Ramos (cell line): Measurements from ENCODE around the gene SIAH1.
"Not testable (repeated sequence)": the region's sequence is repeated elsewhere in the genome, so short reads cannot be mapped to it uniquely, and the experiment has no call there.

Experiments used
- in situ Hi-C: fragments of 300-500 bp; cut with MboI; formaldehyde crosslinking; loops from one replicate; pipeline ENCODE4 v1.14.3; 2022; ENCODE audit warnings: low sequenced_read_pairs; ENCODE audit not compliant: unreplicated experiment

The SIAH1 gene

DNA sequence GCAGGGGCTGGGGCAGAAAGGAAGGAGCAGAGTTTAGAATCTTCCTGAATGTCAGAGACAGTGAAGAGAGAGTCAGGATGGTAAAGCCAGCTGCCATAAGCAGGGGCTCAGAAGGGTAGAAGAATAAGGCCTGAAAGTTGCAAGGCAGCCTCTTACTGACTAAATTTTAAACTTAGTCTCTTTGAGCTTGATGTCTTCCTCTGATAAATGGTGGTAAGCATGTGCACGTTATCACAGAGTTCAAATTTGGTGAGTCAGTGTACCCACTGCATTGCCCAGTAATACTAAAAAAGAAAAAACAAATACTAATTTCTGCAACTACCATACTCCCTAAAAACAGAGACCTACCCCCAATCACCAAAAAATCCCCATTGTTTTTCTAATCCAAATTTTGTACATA lies 45.2 kb downstream of the SIAH1 start:
- in situ Hi-C loops: no loop called here

DNA sequence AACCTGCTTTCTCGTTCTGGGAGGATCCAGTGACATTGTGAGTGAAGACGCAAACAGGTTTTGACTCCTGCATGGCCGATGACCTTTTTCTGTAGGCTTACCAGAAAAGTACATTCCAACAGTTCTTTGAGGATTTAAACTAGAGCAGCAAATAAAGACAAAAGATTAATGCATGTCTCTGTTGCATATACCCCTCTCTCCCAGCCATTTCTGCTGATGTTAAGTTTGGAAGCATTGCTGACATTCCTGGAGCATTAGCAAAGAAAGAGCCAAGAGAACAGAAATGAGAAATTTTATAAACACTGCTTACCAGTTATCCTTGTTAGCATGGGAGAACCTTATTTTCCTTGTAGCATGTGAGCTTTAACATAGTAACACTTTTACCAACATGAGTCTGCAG lies 49.3 kb downstream of the SIAH1 start:
- in situ Hi-C loops: no loop called here

DNA sequence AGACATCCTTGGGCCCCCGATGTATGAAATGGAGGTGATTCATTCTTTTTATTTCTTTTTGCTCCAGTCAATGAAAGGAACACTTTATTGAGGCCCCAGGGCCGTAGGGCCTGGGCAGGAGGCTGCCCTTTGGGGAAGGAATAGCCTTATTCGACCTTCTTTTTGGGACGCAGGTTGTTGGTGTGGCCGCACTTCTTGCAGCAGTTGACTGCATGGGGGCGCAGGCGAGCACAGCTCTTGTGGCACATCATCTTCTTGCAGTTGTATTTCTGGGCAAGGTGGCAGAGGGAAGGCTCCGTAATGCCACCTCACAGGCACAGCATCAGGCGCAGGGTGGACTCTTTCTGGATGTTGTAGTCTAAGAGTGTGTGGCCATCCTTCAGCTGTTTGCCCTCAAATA lies 50.9 kb downstream of the SIAH1 start:
- in situ Hi-C loops: no loop called here

DNA sequence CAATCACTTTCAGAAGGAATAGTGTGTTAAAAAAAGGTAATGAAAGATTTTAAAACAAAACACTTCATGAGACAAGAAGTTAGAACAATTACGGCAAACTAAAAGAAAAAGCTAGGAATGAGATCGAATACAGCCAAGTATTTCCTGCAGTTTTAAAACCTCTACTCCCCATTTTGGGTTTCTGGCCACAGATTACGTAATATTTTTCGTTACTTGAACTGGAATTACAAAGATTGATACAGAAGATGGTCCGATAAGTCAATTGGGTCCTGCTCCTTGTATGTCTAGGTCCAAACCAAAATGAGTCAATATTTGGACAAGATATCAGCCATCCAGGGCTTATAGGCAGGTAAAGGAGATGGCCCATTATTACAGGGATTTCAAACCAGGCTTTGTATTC lies 52.2 kb downstream of the SIAH1 start:
- in situ Hi-C loops: no loop called here

DNA sequence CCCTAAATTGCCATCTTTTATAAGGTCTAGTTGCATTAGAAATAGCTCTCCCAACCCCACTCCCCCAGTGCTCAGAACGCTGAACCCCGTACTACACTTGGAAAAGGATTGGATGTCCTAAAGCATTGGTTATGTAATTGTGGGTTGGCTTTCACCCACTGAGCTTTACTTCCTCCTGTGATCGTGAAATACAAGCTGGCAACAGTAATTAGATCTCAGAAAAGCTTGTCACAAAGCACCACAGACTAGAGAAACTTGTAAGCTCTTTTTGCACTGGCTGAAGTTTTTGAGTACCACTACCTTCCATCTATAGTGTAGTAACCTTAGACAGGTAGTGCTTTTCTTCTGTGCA lies 54.4 kb downstream of the SIAH1 start:
- in situ Hi-C loops: no loop called here

DNA sequence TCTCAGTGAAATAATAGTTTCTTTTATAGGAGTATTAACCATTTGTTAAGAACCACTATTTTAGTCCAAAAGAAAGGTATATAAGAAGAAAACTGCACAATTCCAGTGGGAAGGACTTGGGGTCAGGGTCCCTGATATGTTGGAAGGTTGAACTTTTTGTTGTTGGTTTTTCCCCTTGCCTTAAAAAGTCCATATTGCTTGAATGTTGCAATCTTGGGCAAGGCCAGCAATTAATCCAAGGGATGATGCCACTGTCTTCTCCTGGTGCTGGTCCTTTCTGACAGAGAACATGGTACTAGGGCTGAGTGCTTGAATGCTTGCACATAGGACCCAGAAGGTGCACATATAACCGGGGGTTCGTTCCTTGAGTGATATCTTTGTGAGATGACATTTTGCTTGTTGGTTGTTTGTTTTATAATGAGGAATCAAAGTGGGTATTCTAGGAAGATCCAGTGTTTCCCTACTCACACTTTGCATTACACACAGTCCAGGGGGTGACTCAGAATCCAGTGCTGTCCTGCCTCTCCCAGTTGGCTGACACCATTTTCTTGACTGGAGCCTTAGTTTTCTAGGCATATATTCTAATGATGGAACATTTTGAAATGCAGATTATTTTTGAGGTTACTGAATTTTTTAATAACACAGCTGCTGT lies 54.9 kb downstream of the SIAH1 start:
- in situ Hi-C loops: no loop called here

DNA sequence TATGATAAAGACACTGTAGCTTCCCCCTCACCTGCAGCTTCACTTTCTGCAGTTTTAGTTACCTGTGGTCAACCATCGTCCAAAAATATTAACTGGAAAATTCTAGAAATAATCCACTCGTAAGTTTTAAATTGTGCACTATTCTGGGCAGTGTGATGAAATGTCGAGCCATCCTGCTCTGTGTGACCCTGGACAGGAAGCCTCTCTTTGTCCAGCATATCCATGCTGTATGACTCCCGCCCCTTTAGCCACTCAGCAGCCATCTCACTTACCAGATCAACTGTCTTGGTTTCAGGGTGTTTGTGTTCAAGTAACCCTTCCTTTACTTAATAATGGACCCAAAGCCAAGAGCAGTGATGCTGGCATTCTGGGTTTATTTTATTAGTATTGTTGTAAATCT lies 56.1 kb downstream of the SIAH1 start:
- in situ Hi-C loops: no loop called here

DNA sequence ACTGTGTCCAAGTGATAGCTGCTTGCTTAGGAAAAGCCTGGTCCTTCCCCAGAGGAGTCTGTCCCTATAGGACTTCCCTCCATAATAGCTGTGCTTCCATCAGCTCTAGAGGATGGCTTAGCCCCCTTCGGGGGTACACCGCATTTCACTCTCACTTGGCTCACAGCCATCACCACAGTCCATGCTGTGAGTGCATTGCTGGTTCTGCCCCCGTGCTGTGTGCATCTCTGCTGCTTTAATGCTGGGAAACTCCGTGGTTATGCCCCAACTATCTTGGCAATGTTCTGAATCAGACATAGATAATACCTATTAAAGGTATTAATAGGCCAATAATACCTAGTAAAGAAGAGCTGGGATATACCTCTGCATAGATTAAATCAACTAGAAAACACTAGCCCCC lies 58.3 kb downstream of the SIAH1 start:
- in situ Hi-C loops: no loop called here

DNA sequence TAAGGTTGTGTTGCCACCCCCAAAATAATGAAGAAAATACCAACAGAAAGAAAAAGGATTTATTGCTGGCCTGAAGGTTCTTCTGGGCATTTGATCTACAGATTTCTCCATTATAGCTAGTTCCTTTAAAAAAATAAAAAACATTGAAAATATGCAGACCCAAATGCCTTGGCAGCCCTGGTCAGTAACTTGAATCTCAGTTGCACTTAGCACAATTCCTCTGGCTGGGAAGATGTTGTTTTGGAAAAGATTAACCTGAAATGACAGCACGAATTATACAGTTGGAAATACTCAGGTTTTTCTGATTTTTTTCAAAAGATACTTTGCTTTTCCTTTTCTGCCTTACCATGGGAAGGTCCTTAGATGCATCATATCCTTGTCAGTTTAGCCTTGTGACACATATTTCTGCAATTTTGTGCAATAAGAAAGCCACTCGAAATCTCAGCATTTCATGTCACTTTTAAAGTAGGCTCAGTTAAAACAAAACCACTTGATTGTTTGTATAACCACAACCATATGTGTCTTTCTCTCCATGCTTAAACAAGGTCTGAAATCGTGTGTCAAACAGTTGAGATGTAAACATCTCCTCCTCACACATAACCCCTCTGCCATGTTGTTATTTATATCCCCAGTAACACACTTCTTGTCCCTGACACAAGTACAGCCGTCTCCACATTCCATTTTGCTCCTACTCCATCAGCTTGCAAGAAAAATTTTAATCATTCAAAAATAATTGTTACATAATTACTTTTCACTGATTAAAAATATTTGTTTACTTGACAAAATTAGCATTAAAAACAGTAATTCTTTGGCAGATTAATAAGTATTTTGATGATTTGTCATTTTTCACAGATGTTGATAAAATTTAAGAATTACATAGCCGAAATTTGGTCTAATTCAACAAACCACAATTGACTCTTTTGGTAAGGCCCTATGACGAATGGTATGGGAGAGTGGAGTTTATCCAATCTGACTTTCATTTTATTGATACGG lies 61.1 kb downstream of the SIAH1 start:
- in situ Hi-C loops: no loop called here

DNA sequence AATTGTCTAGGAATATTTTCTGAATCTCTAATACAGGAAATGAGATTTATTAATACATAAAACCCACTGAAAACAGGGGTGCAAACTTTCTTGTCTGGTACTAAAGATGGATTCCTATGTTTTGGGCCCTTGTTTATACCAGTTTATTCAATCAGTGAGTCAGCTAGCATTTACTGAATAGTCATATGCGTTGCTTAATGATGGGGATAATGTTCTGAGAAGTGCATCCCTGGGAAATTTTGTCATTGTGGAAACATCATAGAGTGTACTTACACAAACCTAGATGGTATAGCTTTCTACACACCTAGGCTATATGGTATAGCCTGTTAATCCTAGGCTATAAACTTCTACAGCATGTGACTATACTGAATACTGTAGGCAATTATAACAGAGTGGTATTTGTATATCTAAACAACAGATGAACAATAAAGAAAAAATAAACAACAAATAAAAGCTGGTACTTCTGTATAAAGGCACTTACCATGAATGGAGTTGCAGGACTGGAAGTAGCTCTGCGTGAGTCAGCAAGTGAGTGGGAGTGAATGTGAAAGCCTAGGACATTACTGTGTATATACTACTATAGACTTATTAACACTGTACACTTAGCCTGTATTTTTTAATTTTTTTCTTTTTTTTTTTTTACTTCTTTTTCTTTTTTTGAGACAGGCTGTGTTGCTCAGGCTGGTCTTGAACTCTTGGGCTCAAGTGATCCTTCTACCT lies 63.7 kb downstream of the SIAH1 start:
- in situ Hi-C loops: no loop called here

DNA sequence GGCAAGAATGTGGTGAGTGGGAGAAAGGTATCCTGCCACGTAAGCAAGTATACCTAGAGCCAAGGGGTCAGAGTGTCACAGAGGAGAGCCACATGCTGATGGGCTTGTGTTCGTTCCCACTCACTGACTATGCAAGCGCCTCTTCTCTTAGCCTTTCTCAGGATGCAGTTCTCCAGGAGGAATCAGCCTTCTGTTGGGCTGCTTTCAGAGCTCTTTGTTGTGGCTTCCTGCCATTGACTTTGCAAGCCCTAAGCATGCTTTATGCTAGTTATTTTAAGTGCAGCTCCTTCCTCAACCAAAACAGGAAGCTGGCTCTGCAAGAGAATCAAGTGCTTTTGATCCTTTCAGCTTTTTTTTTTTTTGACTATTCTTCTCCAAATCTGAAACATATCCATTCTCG lies 66.6 kb downstream of the SIAH1 start:
- in situ Hi-C loops: no loop called here

DNA sequence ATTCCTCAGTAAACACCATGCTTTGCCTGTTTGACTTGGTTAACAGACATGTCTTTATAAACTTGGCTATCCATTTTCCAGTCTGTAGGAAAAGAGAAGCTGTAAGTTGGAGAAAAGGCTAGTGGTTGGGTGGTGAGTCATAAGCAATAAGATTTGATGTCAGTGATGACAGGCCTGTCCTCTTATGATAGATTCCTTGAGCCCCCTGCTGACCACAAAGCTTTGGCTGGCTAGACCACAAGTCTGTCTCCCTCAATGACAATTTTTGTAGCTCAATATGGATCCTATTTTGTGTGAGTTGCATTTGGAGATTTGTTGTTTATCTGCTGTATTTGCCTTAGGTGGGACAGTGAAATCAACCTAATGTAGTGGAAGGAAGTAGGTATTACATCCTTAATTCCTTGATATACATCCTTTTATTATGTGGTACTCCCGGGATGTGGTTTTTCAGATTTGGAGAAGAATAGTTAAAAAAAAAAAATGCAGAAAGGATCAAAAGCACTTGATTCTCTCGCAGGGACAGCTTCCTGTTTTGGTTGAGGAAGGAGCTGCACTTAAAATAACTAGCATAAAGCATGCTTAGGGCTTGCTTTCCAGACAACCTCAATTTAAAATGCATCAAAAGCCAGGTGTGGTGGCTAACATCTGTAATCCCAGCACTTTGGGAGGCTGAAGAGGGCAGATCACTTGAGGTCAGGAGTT lies 67.4 kb downstream of the SIAH1 start:
- in situ Hi-C loops: no loop called here

DNA sequence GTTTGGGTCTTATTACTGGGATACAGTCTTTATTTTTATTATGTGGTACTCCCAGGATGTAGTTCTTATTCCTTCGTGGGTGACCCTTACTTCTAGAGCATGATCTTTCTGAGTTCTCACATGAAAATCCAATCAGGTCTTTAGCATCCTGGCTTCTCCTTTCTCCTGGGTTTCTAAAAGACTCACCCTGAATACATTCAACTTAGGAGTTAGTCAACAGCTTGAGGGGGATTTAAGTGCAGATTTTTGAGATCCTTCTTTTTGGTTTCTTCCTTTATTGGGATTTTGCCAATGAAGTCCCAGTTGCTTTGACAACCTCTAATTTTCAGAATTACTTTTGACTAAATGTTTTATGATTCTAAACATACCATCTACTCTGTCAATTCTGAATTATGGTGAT lies 68.2 kb downstream of the SIAH1 start:
- in situ Hi-C loops: no loop called here

DNA sequence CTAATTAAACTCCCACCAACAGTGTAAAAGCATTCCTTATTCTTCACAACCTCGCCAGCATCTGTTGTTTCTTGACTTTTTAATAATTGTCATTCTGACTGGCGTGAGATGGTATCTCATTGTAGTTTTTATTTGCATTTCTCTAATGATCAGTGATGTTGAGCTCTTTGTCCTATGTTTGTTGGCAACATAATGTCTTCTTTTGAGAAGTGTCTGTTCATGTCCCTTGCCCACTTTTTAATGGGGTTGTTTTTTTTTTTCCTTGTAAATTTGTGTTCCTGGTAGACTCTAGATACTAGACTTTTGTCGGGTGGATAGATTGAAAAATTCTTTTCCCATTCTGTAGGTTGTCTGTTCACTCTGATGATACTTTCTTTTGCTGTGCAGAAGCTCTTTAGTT lies 71.3 kb downstream of the SIAH1 start:
- in situ Hi-C loops: not testable (repeated sequence)

DNA sequence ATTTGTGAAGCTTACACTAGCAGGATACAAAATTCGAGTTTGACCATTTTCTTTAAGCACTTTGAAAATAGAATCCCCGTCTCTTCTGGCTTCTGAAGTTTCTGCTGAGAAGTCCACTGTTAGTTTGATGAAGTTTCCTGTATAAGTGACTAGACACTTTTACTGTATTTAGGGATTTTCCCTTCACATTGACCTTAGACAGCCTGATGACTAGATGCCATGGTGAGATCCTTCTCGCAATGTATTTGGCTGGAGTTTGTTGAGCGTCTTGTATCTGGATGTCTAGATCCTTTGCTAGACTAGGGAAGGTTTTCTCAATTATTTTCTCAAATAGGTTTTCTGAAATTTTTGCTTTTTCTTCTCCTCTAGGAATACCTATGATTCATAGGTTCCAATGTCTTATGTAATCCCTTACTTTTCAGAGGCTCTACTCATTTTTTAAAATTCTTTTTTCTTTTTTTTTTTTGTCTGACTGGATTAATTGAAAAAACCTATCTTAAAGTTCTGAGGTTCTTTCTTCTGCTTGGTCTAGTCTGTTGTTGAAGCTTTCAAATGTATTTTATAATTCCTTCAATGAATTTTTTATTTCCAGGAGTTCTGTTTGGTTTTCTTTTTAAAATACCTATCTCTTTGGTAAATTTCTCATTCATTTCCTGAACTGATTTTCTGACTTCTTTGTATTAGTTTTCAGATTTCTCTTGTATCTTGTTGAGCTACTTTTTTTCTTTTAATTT lies 74.1 kb downstream of the SIAH1 start:
- in situ Hi-C loops: no loop called here
